GM10266 (cell line): Measurements from ENCODE around the gene ARHGAP44.

ENCODE experiments used
- DNase-seq: peaks from one replicate; pipeline ENCODE4 v3.0.0; 2012; ENCODE audit errors: extremely low spot score
- CTCF ChIP-seq: IDR thresholded peaks from 2 replicates; pipeline ENCODE4 v1.5.1; 2012; ENCODE audit warnings: mild to moderate bottlenecking, low read depth; ENCODE audit not compliant: control insufficient read depth, insufficient read depth; ENCODE audit errors: missing control alignments

ARHGAP44 gene

GRCh38 chr17:12979246-12979645 is 189.9 kb downstream of the ARHGAP44 start:
- no peak for TF ChIP-seq CTCF
- no peak for DNase-seq

- TF ChIP-seq CTCF = no peak
- no peak for DNase-seq
Observed at GRCh38 chr17:12979826-12980500, 190.7 kb downstream of the ARHGAP44 start.

- DNase-seq = no peak
- TF ChIP-seq CTCF = no peak
Observed at GRCh38 chr17:12982224-12982623, 192.9 kb downstream of the ARHGAP44 start.

GRCh38 chr17:12983991-12984884 is 194.9 kb downstream of the ARHGAP44 start:
- TF ChIP-seq CTCF = no peak
- no peak for DNase-seq

- no peak for TF ChIP-seq CTCF
- no peak for DNase-seq
Observed at GRCh38 chr17:12985431-12986293, 196.4 kb downstream of the ARHGAP44 start.

GRCh38 chr17:12987120-12987519 is 197.8 kb downstream of the ARHGAP44 start:
- no peak for DNase-seq
- no peak for TF ChIP-seq CTCF
